ENCODE results near the gene DOCK4. TPM values are rescaled to one million over a fixed set of nuclear protein-coding genes. Genes with fewer than 3 reads are reported as not detected.

The DOCK4 gene
- total RNA-seq, 1 experiment from 2014 or later: 4.9 TPM

DNA sequence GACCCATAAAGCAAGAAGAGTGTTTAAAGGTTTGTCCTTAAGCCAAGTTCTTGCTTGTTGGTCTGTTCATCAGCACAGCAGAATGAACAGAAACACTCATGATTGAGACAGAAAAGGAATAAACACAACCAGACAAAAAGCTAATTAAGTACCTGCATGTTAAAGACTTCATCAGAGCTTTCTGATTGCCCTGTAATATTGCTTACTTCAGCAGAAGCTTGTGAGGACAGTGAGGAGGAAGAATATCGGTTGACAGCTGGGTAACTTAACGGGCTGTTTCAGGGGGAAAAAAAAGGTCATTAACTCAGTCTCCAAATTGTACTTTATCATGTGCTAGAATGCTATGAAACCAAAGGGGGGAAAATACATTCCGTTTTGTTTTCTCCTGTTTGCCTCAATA lies 465.3 kb downstream of the DOCK4 start:
- no peak overlapping the region; a peak in 1 of 7 replicates for H3K27ac Mint-ChIP-seq
- no peak overlapping the region for H4K5ac ChIP-seq (ENCODE audit: insufficient read length, low read depth, low read length)
- H2BK20ac ChIP-seq (ENCODE audit: low read depth, low read length, poor library complexity, severe bottlenecking): no peak overlapping the region
- H2AK5ac ChIP-seq (ENCODE audit: insufficient read length, low read length): no peak overlapping the region
- no peak overlapping the region for H3K56ac ChIP-seq (ENCODE audit: insufficient read length, low read depth, low read length)
- H3K79me2 ChIP-seq (ENCODE audit: insufficient read depth, low read length): no peaks in the 10 kb centered on the region
- no peak overlapping the region for H3K27ac ChIP-seq (ENCODE audit: insufficient read length, low read depth, low read length)
- no peak for DNase-seq
- no peaks in the 10 kb centered on the region for H3K9me3 Mint-ChIP-seq
- H2BK12ac ChIP-seq (ENCODE audit: insufficient read length, low read depth, low read length): no peak overlapping the region
- H2BK5ac ChIP-seq (ENCODE audit: insufficient read length, low read length): no peak overlapping the region
- H3K27me3 Mint-ChIP-seq (ENCODE audit: low read depth): no peaks in the 10 kb centered on the region; the same call in 1 of the 2 replicates
- no peaks in the 10 kb centered on the region for H3K23me2 ChIP-seq (ENCODE audit: insufficient read length, low read depth, low read length, poor library complexity, severe bottlenecking)
- H4K91ac ChIP-seq (ENCODE audit: insufficient read length, low read depth, low read length): no peak overlapping the region
- H3K36me3 Mint-ChIP-seq (ENCODE audit: insufficient read depth in 1 of 3, low read depth in 3 of 3): peaks cover 0 to 18% (median 13%) of the 10 kb centered on the region in 3 experiments; a peak in 6 of 7 replicates
- H3K4ac ChIP-seq (ENCODE audit: low read depth, low read length): no peak overlapping the region
- no peak overlapping the region for H3K18ac ChIP-seq (ENCODE audit: insufficient read length, low read depth, low read length)
- TF ChIP-seq, protein P1, sequence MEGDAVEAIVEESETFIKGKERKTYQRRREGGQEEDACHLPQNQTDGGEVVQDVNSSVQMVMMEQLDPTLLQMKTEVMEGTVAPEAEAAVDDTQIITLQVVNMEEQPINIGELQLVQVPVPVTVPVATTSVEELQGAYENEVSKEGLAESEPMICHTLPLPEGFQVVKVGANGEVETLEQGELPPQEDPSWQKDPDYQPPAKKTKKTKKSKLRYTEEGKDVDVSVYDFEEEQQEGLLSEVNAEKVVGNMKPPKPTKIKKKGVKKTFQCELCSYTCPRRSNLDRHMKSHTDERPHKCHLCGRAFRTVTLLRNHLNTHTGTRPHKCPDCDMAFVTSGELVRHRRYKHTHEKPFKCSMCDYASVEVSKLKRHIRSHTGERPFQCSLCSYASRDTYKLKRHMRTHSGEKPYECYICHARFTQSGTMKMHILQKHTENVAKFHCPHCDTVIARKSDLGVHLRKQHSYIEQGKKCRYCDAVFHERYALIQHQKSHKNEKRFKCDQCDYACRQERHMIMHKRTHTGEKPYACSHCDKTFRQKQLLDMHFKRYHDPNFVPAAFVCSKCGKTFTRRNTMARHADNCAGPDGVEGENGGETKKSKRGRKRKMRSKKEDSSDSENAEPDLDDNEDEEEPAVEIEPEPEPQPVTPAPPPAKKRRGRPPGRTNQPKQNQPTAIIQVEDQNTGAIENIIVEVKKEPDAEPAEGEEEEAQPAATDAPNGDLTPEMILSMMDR (conservative IDR thresholded peaks at IDR 0.05): no peak
- no peak overlapping the region for H2BK120ac ChIP-seq (ENCODE audit: low read depth, low read length, poor library complexity, severe bottlenecking)
- no peak overlapping the region for H4K8ac ChIP-seq (replicated peaks; ENCODE audit: insufficient read length, low read depth, low read length)
- H4K20me1 ChIP-seq (ENCODE audit: control insufficient read depth, insufficient read depth, insufficient read length): no peaks in the 10 kb centered on the region
- no peak overlapping the region for H2BK15ac ChIP-seq (ENCODE audit: low read depth, low read length)
- H3K4me2 ChIP-seq (ENCODE audit: insufficient read depth, insufficient read length, low read length): no peak overlapping the region
- peaks cover 17 to 19% of the 10 kb centered on the region in 2 experiments for H3K4me1 Mint-ChIP-seq
- no peak overlapping the region for H3K23ac ChIP-seq (ENCODE audit: insufficient read length, low read depth, low read length)
- H3K4me1 ChIP-seq (ENCODE audit: insufficient read depth, low read length): peaks cover 3% of the 10 kb centered on the region
- H3K9ac ChIP-seq (ENCODE audit: extremely low read depth, insufficient read length, low read length): no peak overlapping the region
- no peak overlapping the region for H3K14ac ChIP-seq (ENCODE audit: insufficient read depth, low read length)
- no peaks in the 10 kb centered on the region for H3K9me3 ChIP-seq (ENCODE audit: control insufficient read depth, low read depth, low read length)
- no peaks in the 10 kb centered on the region for H3K27me3 ChIP-seq (ENCODE audit: insufficient read depth, low read length)
- no peak overlapping the region for H2AFZ ChIP-seq (ENCODE audit: low read length)
- H3K4me3 Mint-ChIP-seq: no peak overlapping the region
- H3T11ph ChIP-seq (ENCODE audit: low read length): no peak overlapping the region
- WGBS (ENCODE audit: extremely low coverage, insufficient read length, low lambda C conversion rate): no CpG with 5 or more reads among the region's 3 CpGs
- no peaks in the 10 kb centered on the region for H3K79me1 ChIP-seq (ENCODE audit: insufficient read depth, low read depth, low read length, poor library complexity, severe bottlenecking)
